ENCODE data around the gene PHLPP2. TPM values are rescaled to one million over a fixed set of nuclear protein-coding genes. Genes with fewer than 3 reads are reported as not detected.
A peak's percentile ranks its signal among the peaks of the same experiment; 100 is the strongest.

Gene PHLPP2
- total RNA-seq, 1 experiment from 2014 or later, result 13.1 TPM

- Histone ChIP-seq H3K4me3 (ENCODE audit: low read depth in 2 of 2, low read length in 2 of 2) (peak overlapping the region; percentile 55 to 73), H3K9me3 (ENCODE audit: control insufficient read depth, insufficient read depth, low read depth, low read length) (no peaks in the 10 kb centered on the region), H3K4me1 (ENCODE audit: control insufficient read depth, insufficient read depth, low read length) (peaks cover 8% of the 10 kb centered on the region), H3K27me3 (ENCODE audit: control insufficient read depth, insufficient read depth, low read length) (no peaks in the 10 kb centered on the region), H3K36me3 (ENCODE audit: control insufficient read depth, insufficient read depth, low read length) (no peaks in the 10 kb centered on the region), H3K27ac (ENCODE audit: low read length) (no peak overlapping the region; the same call in 1 of the 2 replicates)
- POLR2A ChIA-PET, result no interaction called here
- TF ChIP-seq SIN3A (IDR thresholded peaks at IDR 0.05; ENCODE audit: borderline replicate concordance, insufficient read depth, low read depth, low read length) (0 out of 2 replicates have a peak, but pooled peaks have one; percentile 50), POLR2AphosphoS5 (IDR thresholded peaks at IDR 0.05; ENCODE audit: low read depth, low read length) (no peak), TCF7L2 (IDR thresholded peaks at IDR 0.05; ENCODE audit: low read depth, low read length) (no peak)
- TF ChIP-seq, protein P1, sequence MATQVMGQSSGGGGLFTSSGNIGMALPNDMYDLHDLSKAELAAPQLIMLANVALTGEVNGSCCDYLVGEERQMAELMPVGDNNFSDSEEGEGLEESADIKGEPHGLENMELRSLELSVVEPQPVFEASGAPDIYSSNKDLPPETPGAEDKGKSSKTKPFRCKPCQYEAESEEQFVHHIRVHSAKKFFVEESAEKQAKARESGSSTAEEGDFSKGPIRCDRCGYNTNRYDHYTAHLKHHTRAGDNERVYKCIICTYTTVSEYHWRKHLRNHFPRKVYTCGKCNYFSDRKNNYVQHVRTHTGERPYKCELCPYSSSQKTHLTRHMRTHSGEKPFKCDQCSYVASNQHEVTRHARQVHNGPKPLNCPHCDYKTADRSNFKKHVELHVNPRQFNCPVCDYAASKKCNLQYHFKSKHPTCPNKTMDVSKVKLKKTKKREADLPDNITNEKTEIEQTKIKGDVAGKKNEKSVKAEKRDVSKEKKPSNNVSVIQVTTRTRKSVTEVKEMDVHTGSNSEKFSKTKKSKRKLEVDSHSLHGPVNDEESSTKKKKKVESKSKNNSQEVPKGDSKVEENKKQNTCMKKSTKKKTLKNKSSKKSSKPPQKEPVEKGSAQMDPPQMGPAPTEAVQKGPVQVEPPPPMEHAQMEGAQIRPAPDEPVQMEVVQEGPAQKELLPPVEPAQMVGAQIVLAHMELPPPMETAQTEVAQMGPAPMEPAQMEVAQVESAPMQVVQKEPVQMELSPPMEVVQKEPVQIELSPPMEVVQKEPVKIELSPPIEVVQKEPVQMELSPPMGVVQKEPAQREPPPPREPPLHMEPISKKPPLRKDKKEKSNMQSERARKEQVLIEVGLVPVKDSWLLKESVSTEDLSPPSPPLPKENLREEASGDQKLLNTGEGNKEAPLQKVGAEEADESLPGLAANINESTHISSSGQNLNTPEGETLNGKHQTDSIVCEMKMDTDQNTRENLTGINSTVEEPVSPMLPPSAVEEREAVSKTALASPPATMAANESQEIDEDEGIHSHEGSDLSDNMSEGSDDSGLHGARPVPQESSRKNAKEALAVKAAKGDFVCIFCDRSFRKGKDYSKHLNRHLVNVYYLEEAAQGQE (IDR thresholded peaks at IDR 0.05; ENCODE audit: insufficient read depth in 1 of 2, low read depth in 2 of 2, low read length in 1 of 2), result no peak
- intact Hi-C loops (cut with micrococcal nuclease; ENCODE audit: unreplicated experiment) (no loop called here), in situ Hi-C loops (cut with HindIII; ENCODE audit: low pct_unique_long_range_greater_than_20kb, low sequenced_read_pairs) (no loop called here)
- no TSS peak for BruUV-seq (replicated peaks)
- CTCF ChIA-PET, result no interaction called here
- DNase-seq (ENCODE audit: low read depth, low spot score), result no peak
- peak; percentile 88 for ATAC-seq
These were observed 773 bp downstream of the PHLPP2 start for GRCh38 chr16:71723537-71724319.

GRCh38 chr16:71722801-71723536 is 1.5 kb downstream of the PHLPP2 start:
- ATAC-seq, result peak; percentile 81
- ChIA-PET POLR2A (no interaction called here), CTCF (no interaction called here)
- intact Hi-C loops (cut with micrococcal nuclease; ENCODE audit: unreplicated experiment) (no loop called here), in situ Hi-C loops (cut with HindIII; ENCODE audit: low pct_unique_long_range_greater_than_20kb, low sequenced_read_pairs) (no loop called here)
- Histone ChIP-seq H3K4me3 (ENCODE audit: low read depth in 2 of 2, low read length in 2 of 2) (peak overlapping the region; percentile 73 to 85), H3K27me3 (ENCODE audit: control insufficient read depth, insufficient read depth, low read length) (no peaks in the 10 kb centered on the region), H3K36me3 (ENCODE audit: control insufficient read depth, insufficient read depth, low read length) (no peaks in the 10 kb centered on the region), H3K27ac (ENCODE audit: low read length) (peak overlapping the region; percentile 54), H3K9me3 (ENCODE audit: control insufficient read depth, insufficient read depth, low read depth, low read length) (no peaks in the 10 kb centered on the region), H3K4me1 (ENCODE audit: control insufficient read depth, insufficient read depth, low read length) (peaks cover 8% of the 10 kb centered on the region)
- TF ChIP-seq, protein P1 (IDR thresholded peaks at IDR 0.05; ENCODE audit: insufficient read depth in 1 of 2, low read depth in 2 of 2, low read length in 1 of 2), result no peak
- TF ChIP-seq POLR2AphosphoS5 (IDR thresholded peaks at IDR 0.05; ENCODE audit: low read depth, low read length) (no peak), SIN3A (IDR thresholded peaks at IDR 0.05; ENCODE audit: borderline replicate concordance, insufficient read depth, low read depth, low read length) (peak; percentile 30; the same call in 1 of the 2 replicates)
- BruUV-seq (replicated peaks), result no TSS peak
- DNase-seq (ENCODE audit: low read depth, low spot score), result no peak

Data from Panc1 (cell line).